Measurements from ENCODE around the gene KDM5D.

KDM5D gene

DNA sequence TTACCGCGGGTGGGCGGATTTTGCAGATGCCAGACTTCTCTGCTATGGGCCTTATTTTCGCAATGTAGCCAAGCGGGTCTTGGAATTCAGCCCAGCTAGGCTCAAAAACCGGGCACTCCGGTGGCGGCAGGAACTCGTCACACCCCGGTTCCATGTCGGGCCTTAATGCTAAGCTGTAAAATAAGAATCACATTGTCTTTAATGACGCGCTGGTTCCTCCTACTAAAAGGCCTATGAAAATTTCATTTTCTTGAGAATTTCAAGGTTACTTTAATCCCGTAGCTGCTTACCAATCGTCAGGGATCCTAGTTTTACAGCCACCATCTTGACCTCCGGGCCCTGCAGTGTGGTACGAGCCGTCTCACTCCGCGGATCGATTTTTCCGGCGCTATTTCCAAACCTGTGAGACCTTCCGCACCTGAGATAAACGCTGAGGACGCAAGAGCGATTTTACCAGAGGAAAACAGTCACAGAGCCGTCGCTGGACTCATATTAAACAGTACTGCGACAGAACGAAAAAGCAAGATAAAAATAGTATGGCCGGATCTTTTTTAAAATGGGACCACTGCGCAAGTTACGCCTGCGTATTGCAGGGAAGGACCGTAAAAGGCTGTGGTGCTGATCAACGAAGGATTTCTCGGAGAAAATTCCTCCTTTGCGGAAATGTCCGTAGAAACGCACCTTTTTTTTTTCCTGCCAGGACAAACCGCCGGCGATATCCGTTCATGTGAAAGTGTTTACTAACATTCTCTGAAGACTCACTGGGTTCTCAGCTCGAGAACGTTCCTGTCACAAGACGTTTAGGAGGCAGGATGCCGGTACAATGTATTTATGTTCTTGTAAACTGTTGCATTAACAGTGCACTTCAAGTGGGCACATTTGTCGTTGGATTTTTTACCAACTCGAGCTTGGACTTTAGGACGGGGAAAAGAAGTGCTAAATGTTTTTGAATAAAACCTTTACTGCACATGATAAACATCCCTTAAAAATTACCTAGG is at the start of gene KDM5D:
Gene KDM5D (minus strand): TSS at position 346 of the 998 bp plus-strand sequence. CDS start 192 bp downstream, at position 154.
- DNase-seq: peak; percentile 55

DNA sequence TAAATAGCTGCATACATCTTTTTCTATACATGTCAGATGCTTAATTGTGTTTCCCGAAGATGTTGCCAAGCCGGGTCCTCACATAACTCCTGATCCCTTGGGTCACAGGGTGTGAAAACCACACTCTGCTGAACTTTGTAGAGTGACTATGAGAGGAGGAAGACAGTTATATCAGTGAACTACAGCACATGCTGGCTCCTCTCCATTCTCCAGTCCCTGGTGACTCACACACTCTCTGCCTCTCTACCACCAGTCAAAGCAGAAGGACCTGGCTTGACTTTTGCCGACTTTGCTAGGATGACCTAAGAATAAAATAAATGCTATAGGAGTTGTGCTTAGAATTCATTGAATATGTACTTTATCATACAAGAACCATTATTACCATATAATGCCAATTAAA is 23.8 kb upstream of the KDM5D start:
- no peak for DNase-seq

- no peak for DNase-seq
Observed at GRCh38 chrY:19743331-19743730, 1.2 kb downstream of the KDM5D start.

GRCh38 chrY:19742153-19742552 is 2.4 kb downstream of the KDM5D start:
- no peak for DNase-seq

DNA sequence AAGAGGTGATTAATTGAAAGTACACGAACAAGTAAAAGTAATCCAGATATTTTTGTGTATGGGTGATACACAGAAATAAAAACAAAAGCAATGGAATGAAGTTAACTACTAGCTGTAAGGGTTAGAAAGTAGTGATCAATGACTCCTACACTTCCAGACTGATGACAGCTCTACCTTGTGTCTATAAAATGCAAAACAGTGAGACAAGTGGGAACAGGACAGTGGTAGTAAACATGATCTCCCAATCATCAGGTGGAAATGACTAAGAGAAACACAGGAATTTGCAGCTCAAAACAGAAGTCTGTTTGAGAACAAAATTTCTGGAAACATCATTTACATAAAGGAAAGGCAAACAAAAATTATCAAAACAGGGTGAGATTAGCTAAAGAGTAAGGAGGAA is 10.1 kb downstream of the KDM5D start:
- DNase-seq: no peak

- no peak for DNase-seq
Observed at GRCh38 chrY:19717950-19718349, 26.6 kb downstream of the KDM5D start.

DNA sequence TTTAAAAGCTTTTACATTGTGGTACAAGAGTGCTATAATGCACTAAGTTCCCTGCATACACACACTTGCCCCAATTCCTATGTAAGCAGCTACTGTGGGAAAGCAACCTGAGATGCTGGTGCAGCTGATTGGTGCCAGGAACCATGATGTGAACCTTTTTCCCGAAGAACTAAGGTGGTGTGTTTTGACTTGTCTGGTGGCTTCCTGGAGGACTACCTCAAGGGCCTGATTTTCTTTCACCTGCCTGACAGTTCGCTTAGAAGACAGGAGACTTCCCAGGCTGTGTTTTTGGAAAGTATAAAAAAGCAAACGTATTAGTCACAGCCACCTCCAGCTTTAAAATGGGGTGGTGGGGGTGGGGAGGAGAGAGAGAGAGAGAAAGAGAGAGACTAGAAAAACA is 27.4 kb downstream of the KDM5D start:
- DNase-seq: no peak

DNA sequence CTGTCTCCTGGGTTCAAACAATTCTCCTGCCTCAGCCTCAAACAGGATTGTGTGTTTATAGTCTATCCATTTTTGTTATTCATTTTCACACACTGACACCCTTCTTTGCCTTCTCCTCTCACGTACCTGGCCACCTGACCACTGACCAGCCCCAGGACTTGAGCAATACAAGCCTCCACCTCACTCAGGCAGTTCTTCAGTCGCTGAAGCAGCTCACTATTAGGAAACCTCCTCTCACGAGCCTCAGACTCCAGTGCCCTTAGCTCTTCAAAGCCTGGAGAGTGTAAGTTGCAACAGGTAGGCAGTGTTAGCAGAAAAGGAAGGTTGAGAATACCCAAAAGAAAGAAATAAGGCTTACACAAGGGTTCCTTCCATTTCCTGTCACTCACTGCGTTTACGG is 29.3 kb downstream of the KDM5D start:
- DNase-seq: no peak

- no peak for DNase-seq
Observed at GRCh38 chrY:19713430-19713829, 31.1 kb downstream of the KDM5D start.

DNA sequence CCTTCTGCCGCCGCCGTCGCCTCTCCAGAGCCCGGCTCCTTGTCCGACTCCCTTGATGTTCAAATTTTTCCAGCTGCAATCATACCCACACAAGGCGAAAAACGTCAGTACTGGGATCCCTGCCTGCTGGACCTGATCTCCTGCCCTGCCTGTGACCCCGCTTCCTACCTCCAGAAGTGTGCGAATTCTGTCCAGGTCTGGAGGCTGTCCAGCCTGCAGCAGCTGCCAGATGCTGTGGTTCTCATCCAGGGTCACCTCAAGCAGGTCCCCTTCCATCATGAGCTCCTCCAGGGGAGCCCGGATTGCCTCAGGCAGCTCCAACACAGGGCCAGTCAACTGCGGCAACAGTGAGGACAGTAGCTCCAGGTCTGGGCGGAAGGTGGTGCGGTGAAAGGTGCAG is 38.3 kb downstream of the KDM5D start:
- no peak for DNase-seq

- no peak for DNase-seq
Observed at GRCh38 chrY:19698495-19698894, 46.0 kb downstream of the KDM5D start.

GRCh38 chrY:19680821-19681220 is 63.7 kb downstream of the KDM5D start:
- DNase-seq: no peak

Measured in kidney glomerular epithelial cell (primary cell).